ENCODE results near the gene OR4N5. TPM values are rescaled to one million over a fixed set of nuclear protein-coding genes. Genes with fewer than 3 reads are reported as not detected.

The OR4N5 gene
- total RNA-seq, 2 donors from 2014 or later, result not detected

GRCh38 chr14:20176330-20176729 lies 37.7 kb downstream of the OR4N5 start:
- no peaks in the 10 kb centered on the region for H3K9me3 ChIP-seq
- H3K4me1 ChIP-seq, result no peaks in the 10 kb centered on the region
- H3K4me3 ChIP-seq, result no peak overlapping the region
- H3K36me3 ChIP-seq, result no peaks in the 10 kb centered on the region
- DNase-seq (ENCODE audit: low spot score), result no peak
- no peak overlapping the region for H3K27ac ChIP-seq
- no peaks in the 10 kb centered on the region for H3K27me3 ChIP-seq
- TF ChIP-seq CTCF (IDR thresholded peaks at IDR 0.05), result no peak

- H3K4me3 ChIP-seq, result no peak overlapping the region
- TF ChIP-seq CTCF (IDR thresholded peaks at IDR 0.05), result no peak
- H3K9me3 ChIP-seq, result no peaks in the 10 kb centered on the region
- H3K4me1 ChIP-seq, result no peaks in the 10 kb centered on the region
- no peaks in the 10 kb centered on the region for H3K36me3 ChIP-seq
- H3K27ac ChIP-seq, result no peak overlapping the region
- no peak for DNase-seq (ENCODE audit: low spot score)
- no peaks in the 10 kb centered on the region for H3K27me3 ChIP-seq
Observed at GRCh38 chr14:20177433-20177974, 38.9 kb downstream of the OR4N5 start.

GRCh38 chr14:20179218-20179617 lies 40.6 kb downstream of the OR4N5 start:
- H3K4me3 ChIP-seq, result no peak overlapping the region
- H3K27ac ChIP-seq, result no peak overlapping the region
- TF ChIP-seq CTCF (IDR thresholded peaks at IDR 0.05), result no peak
- DNase-seq (ENCODE audit: low spot score), result no peak
- H3K9me3 ChIP-seq, result no peaks in the 10 kb centered on the region
- no peaks in the 10 kb centered on the region for H3K27me3 ChIP-seq
- H3K36me3 ChIP-seq, result no peaks in the 10 kb centered on the region
- H3K4me1 ChIP-seq, result no peaks in the 10 kb centered on the region

- Histone ChIP-seq H3K9me3 (no peaks in the 10 kb centered on the region), H3K4me3 (no peak overlapping the region), H3K27me3 (no peaks in the 10 kb centered on the region), H3K4me1 (no peaks in the 10 kb centered on the region), H3K36me3 (no peaks in the 10 kb centered on the region), H3K27ac (no peak overlapping the region)
- TF ChIP-seq CTCF (IDR thresholded peaks at IDR 0.05), result no peak
- DNase-seq (ENCODE audit: low spot score), result no peak
Observed at GRCh38 chr14:20179880-20180279, 41.3 kb downstream of the OR4N5 start.

- no peak overlapping the region for H3K4me3 ChIP-seq
- no peak for DNase-seq (ENCODE audit: low spot score)
- no peaks in the 10 kb centered on the region for H3K4me1 ChIP-seq
- TF ChIP-seq CTCF (IDR thresholded peaks at IDR 0.05), result no peak
- H3K9me3 ChIP-seq, result no peaks in the 10 kb centered on the region
- H3K36me3 ChIP-seq, result no peaks in the 10 kb centered on the region
- H3K27me3 ChIP-seq, result no peaks in the 10 kb centered on the region
- H3K27ac ChIP-seq, result no peak overlapping the region
Observed at GRCh38 chr14:20180486-20180885, 41.9 kb downstream of the OR4N5 start.

- no peaks in the 10 kb centered on the region for H3K27me3 ChIP-seq
- H3K36me3 ChIP-seq, result no peaks in the 10 kb centered on the region
- no peak overlapping the region for H3K27ac ChIP-seq
- no peaks in the 10 kb centered on the region for H3K4me1 ChIP-seq
- no peak overlapping the region for H3K4me3 ChIP-seq
- H3K9me3 ChIP-seq, result no peaks in the 10 kb centered on the region
- TF ChIP-seq CTCF (IDR thresholded peaks at IDR 0.05), result no peak
- no peak for DNase-seq (ENCODE audit: low spot score)
Observed at GRCh38 chr14:20184181-20184580, 45.6 kb downstream of the OR4N5 start.
